COR-L47 (cell line): Measurements from ENCODE around the gene RNF150.

Source experiments
- DNase-seq: peaks from one replicate; lab custom pipeline; 2025; lab: John Stamatoyannopoulos, UW

Gene RNF150

DNA sequence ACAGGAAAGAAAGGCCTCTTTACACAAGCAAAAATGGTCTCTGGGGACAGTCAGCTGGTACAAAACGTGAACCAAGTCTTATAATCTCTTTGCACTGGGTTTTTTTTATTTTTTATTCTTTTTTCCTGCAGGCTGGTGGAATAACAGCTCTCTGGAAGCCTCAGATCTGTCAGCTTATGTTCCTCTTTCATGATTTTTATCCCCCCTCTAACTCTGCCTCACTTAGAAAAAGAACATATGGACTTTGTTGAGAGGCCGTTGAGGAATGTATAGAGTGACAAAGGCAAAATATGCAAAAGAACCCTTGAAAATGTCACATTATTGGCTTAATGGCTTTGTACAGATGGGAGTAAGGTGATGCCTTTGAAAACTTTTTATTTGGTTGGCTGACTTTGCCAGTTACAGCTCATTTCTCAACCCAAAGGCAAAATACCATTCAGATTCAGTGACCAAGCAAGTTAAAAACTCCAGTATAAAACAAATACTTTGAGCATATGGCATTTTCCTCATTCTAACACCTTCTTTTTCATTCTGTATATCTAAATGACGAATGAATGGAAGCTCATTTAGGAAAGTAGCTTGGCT is 111.1 kb downstream of the RNF150 start:
- no peak for DNase-seq

DNA sequence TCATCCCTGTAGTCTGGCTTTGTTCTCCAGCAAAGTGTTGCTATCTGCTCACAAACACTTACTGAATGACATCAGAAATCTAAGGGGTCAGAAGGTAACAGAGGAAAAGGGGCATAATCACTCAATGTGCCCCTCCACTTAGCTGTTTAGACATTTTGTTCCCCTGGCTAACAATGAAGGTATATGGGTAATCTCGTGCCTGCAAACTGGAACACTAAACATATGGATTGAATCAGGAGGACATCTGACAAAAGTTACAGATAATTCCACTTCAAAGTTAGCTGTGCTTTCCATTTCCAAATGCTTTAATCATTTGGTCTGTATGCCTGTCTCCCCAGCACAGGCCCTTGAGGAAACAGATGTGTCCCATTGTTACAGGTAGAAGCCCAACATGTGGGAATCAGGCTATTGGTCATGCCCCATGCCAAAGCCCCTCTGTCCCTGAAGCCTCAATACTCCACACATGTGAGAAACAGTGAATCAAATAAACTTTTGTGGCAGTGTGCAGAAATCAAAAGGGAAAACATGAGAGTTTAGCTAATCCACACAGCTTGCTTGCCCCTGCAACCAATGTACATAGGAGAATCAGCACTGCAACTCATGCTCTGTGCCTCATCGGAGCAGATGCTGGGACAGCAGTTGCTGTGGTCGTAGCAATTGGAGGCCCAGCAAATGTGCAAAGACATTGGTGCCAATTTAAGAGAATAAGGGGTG is 111.7 kb downstream of the RNF150 start:
- no peak for DNase-seq

DNA sequence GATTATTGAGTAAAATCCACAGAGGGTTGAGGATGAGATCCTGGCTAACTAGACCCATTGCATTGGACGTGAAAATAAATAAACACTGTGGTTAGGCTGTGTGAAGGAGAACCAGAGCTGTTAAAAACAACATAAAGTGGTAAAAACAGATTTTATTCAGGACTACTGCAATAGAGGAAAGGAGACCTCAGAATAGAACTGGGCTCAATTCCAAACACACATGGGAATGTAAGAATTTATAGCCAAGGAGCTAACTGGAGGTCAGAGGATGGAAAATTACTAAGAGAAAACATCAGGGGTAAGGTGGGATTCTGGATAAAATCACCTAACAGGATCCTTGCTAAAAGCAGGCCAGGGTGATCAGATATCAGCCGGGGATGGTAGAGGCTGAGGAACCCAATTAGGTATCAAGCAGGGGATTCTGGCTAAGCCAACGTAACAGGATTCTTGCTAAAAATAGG is 112.4 kb downstream of the RNF150 start:
- no peak for DNase-seq

DNA sequence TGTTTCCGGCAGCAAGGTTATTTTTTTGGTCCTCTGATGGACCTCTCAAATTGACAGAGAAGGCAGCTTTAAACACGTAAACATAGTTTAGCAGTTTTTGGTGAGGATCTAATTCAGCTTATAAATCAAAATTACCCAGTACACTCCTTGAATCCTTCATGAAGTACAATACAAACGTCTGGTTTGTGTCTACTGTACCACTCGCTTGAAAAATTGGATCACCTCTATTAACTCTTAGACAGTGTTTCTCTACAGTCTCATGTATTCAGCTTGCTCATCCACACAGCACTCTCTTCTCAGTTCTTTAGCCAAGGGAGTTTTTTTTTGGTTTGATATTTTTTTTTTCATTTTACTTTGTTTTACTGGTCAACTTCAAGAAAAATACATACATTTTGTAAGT is 113.5 kb downstream of the RNF150 start:
- DNase-seq = no peak

DNA sequence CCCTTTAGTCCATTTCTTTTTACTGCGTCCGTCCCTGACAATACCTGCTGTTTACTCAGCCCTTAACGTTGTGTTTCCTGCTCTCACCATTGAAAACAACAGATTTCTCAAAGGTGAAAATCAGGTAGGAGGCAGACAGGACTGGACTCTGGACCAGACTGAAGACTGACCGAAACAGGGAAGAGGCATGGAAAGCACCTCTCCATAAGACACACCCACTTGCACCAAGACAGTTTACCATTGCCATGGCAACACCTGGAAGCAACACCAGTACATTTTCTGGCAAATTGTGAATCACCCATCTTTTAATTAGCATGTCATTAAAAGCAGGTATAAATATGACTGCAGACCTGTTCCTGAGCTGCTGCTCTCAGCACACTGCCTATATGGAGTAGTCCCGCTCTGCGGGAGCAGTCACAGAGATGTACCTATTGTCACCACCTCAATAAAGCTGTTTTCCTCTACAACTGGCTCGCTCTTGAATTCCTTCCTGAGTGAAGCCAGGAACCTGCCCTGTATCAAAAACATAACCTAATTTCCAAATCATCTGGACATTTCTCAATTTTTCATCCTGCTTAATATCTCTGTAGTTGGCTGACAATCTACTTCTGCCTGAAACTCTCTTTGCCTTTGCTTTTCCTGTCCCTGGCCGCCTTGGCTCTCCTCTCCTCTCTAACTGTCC is 117.0 kb downstream of the RNF150 start:
- peak; percentile 25 for DNase-seq

DNA sequence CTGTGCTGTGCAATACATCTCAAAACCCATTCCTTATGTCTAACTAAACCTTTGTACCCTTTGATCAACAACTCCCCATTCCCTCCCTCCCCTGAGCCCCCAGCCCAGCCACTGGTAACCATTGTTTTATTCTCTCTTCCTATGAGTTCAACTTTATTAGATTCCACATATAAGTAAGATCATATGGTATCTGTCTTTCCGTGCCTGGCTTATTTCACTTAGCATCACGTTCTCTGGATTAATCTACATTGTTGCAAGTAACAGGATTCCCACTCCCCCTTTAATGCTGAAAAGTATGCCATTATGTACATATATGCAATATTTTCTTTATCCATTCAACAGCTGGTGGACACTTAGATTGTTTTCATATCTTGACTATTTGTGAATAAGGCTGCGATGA is 119.4 kb downstream of the RNF150 start:
- no peak for DNase-seq

DNA sequence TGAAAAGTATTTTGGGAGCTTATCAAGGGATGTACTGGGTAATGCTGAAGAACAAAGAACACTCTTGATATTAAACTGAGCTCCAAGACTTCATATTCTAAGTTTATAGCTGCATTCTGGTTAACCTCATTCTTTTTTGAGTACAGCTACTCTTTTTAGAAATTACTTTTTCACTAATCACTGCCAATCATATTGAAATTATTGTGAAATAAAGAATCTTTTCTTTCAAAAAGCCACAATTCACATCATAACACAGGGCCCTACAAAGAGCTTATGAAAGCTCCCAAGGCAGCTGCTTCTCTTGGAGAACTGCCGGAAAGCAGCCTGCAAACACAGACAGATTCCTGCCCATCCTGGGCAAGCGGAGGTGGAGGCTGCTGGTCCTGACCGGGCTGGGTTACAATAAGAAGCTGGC is 121.4 kb downstream of the RNF150 start:
- DNase-seq = no peak

DNA sequence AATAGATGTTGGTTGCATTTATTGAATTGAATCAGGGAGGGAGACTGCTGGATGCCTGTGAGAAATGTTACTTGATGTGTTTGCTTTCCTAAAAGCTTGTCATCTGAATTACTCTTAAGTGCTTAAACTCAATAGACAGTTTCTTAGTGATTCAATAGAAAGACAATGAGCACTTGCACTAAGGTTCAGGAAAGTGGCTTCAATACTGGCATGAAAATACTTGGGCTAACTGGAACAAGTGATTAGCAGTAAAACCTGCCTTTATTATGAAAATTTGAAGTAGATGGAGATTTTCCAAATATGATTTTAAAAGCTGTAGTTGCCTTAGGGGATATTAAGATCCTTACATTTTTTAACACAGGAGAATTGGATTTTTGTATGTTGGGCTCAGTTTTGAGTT is 123.3 kb downstream of the RNF150 start:
- no peak for DNase-seq

DNA sequence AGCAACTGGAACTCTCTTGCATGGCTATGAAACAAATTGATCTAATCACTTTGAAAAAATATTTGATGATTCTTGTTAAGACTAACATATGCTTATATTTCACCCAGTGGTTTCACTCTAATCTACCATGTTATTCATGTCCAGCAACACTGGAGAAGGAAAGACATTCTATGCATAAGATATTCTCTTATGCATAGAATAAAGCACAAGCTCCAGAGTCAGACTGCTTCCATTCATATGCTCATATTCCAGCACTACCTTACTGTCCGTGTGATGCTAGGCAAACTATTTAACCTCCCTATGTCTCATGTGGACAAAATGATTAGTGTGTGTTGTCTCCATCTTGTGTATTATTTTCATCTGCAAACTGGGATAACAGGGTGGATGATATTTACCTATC is 124.1 kb downstream of the RNF150 start:
- DNase-seq = no peak

DNA sequence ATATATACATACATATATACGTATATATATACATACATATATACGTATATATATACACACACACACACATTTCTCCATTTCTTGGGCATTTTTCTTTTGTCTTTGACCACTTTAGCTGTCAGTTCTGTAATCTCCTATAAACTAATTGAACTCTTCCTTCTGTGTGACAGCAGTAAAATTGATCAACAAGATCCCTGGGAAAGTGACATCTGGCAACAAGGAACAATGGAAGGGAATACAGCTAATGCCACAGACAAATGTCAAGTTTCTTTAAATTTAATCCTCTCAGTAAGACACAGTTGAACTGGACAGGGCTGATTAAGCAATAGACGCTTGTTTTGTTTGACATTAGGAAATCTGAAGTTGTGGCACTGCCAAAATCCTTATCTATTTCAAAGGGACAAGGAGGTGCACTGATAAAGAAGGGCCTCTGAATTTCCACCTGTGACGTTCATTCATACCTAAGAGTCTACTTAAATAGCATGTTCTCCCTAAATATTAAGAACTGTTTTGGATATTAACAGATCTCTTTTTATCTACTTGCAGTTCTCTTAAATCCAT is 126.9 kb downstream of the RNF150 start:
- DNase-seq = no peak

DNA sequence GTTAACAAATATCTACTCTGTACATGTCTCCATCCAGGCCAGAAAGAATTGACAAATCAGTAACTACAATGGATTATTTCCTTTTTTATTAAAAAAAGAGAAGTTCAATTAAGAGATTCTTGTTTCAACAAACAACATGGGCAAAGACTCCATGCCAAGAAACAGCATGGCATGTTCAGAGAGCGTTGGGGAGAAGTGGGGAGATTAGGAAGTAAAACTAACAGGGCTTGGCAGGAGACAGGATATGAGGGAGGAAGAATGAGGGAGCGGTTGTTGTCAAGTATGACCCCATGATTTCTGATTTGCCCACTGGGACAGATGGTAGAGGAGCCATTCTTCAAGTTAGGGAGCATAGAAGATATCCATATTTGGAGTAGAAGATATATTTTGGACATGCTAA is 128.4 kb downstream of the RNF150 start:
- DNase-seq = no peak

DNA sequence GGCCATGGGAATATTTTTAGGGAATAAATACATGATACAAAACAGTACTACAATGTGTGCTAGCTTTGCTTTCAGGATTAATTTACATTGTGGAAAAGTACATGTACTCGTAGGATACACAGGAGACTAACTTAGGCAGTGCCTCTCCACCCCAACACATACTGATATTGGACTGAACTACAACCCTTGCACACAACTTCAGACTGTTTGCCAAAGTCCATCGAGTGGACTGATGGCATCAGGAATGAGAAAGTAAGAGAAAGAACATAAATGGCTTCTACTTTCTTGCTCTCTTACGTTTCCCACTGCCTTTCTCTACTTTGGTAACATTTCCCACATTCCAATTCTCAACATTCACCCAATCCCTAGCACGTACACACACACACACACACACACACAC is 130.1 kb downstream of the RNF150 start:
- no peak for DNase-seq

DNA sequence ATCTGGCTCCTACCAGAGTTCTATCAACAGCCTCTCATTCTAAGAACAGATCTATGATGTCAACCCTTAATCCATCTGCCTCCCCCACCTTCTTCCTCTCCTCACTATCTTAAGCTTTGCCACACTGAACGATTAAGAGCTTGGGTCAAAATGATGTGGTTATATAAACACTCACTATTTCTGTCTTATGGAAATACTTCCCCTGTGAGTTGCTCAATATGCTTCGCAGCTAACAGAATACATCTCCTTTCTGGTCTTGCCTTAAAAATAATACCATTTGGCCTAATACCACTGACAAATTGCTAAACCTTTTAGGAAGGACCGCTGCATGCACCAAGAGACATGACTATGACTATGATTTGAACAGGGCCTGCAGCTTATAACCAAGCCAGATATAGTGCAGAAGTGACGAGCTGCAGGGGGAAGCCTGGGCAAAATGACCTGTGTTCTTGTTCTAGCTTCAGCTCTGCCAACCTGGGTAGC is 130.9 kb downstream of the RNF150 start:
- DNase-seq = no peak

DNA sequence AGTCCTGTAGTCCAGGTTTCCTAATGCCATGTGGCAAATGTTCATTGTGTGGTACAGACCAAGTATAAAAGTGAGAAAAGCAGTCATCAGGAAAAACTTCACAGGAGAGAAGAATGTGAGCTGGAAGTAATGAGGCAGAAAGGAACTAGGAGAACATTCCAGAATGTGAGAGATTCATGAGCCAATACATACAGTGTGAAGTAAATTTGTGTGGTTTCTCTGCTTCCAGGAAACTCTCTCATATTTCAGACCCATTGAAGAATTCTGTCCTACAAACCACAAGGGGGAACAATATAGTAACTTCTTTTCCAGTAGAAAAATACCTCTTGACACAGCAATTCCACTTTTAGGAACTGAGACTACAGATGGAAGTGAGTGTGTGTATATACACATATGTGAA is 136.5 kb downstream of the RNF150 start:
- DNase-seq = no peak

DNA sequence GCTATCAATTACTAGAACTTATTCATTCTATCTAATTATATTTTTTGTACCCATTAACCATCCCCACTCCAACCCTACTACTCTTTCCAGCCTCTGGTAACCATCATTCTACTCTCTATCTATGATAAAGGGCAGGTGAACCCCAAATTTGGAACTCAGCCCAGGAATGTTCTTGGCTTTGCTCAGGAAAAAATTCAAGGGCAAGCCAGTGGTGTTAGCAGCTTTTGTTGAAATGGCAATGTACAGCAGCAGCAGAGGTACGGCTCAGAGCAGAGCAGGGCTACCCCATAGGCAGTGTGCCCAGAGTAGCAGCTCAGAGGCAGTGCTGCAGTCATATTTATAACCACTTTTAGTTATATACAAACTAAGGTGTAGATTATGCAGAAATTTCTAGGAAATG is 138.2 kb downstream of the RNF150 start:
- no peak for DNase-seq

DNA sequence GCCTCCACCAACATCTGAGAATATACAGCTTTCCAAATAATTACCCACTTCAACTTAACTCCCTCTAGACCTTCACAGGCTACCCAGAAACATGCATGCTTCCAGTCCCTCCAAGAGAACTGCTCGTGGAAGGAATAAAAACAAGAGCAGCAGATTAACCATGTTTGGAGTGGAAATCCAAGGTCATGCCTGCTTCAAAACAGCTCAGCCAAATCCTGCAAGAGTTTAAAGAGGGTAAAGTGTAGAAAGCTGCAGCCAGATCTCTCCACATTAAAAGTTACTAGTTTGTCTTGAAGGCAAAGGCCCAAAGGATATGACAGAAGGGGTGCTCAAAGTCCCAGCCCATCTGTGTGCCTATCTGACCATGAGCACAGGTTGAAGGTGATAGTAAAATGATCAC is 139.3 kb downstream of the RNF150 start:
- no peak for DNase-seq

DNA sequence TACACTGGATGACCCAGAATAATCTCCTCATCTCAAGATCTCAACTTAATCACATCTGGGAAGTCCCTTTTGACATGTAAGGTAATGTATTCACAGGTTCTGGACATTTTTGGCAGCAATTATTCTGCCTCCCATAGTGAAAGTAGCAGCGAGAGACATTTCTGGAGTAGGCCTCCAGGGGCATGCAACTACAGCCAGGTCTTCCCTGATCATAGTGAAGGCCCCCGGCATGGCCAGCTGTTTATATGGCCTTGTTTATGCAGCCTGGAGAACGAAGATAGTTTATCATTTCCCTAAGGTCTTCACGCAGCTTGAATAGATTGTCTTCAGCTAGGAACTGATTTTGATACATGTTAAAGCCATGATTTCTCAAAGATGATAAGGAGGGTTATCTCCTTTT is 139.9 kb downstream of the RNF150 start:
- DNase-seq = no peak

DNA sequence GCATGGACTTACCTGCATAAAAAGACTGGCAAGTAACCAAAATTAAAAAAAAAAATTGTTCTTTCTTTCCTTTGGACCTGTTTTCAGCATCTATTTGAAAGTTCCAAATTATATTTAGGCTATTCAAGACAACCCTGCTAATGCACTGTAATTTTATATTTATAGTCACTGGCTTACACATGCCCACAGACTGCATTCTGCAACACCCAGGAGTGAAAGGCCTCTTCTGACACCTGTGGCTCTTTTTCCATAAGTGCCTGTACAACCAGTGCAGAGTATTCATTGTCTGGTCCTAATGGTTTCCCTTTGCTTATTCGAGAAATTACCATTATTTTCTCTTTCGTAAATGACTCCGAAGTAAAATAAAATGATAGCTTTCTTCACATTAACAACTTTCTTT is 143.3 kb downstream of the RNF150 start:
- DNase-seq = no peak

DNA sequence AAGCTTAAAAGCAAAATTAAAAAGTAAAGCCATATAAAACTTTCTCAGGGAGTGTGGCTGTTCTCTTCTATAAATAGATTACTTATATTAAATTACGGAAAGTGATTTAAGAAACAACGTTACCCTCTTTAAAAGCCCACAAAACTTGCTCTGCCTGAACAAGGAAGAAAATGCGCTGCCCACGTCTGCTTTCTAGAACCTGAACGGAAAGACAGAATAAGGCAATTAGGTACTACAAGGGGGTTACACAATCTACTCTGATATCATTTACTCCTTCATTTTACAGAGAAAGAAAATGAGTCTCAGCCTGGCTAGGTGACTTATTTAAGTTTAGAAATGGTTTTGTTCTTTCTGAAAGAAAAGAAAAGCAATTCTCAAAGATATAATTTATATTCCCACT is 147.2 kb downstream of the RNF150 start:
- no peak for DNase-seq

DNA sequence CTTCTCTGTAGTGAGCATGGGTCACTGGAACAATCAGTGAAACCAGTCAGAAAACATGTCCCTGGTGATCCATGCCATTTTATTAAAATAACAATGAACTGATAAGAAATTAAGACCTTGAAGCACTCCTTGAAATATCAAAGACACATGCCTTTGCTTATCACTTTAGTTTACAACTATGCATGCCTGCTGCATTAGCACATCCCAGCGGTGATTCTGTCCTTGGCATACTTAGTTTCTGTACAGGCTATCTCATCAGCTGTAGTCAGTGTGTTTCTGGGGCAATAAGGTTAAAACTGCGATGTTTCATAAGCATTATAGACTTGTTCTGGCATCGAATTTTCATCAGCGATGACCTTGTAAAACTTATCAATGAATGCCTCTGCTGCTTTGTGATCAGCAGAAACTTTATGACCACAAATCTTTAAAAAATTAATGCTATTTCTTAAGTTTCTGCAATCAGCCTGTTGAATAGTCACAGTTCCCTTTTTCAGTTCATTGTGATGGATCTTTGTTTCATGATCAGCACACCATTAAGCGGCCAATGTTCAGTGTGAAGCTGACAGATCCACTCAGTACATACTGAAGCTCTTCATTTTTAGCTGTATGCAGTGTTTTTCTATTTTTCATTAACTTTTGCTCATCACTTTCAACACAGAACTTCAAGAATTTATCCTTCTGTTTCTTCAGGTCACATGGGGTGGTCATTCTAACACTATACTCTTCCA is 150.5 kb downstream of the RNF150 start:
- DNase-seq = no peak

DNA sequence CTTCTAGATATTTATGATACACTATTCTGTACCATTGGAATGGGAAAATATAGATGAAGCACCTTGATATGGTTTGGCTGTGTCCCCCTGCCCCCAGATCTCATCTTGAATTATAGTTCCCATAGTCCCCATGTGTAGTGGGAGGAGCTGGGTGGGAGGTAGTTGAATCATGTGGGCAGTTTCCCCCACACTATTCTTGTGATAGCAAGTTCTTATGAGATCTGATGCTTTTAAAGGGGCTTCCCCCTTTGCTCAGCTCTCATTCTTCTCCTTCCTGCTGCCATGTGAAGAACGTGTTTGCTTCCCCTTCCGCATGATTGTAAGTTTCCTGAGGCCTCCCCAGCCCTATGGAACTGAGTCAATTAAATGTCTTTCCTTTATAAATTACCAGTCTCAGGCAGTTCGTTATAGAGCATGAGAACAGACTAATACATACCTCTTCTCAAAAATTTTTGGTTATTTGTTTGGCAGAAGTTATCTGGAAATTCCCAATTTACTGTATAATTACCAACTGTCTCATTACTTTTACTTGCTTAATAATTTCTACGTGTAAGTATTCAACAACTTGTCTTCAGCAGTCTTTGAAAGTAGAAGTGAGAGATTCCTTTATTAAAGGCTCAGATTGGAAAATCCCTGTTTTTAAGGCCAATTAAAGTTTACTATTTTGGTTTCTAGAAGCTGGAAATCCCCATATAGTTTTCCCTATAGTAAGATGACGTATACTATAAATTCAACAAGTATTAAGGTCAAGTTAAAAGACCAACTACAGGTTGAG is 152.7 kb downstream of the RNF150 start:
- no peak for DNase-seq

DNA sequence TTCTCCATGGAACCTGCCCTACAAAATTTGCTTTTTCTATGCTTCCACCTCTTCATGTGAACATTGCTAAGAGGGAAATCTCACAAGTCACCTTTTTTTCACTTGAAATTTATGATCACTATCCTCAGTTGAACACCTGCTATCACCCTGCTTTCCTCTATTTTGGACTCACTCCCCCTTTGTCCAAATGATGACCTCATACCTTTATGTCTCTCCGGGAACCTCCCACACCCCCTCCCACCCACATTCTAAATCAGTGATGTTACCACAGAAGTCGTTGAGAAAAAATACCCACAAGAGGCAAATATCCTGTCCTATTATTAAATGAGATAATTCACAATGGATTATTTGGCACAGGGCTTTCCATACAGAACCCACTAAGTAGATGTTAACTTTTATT is 156.5 kb downstream of the RNF150 start:
- no peak for DNase-seq
